HG02588 (cell line): ENCODE measurements around the gene ANKUB1.
"Not testable (repeated sequence)": the region's sequence is repeated elsewhere in the genome, so short reads cannot be mapped to it uniquely, and the experiment has no call there.

ENCODE experiments used
- ATAC-seq: cut with Tn5 transposase; IDR thresholded peaks from one replicate; pipeline ENCODE4 v1.9.1; 2021; ENCODE audit warnings: mild to moderate bottlenecking, moderate library complexity; ENCODE audit not compliant: unreplicated experiment

Gene ANKUB1, protein sequence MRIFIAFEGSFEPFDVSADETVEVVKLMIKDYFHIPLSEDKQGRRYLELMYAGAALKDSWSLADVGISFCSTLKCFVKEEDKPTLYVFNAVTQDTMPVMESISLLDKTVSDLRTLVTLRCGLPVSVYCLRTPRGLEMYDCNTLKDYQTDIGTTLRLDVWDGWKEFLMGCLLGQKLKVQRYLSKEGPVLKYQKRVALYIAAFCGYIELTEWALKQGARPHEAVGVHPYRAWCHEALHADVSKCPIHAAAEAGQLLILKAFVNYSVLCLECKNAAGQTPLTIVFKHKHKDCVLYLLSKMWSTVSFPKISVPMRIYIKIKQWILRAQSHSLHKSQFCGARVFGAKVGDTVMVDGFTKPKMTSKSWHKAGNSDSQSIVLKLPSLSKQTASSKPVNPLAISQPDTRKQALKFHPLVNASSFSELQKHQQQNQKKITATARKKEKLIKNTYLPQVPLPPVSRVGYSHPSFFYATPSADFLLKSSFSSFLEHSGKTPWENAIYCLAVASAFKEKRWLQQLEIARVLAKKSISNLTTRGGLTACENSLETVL

DNA sequence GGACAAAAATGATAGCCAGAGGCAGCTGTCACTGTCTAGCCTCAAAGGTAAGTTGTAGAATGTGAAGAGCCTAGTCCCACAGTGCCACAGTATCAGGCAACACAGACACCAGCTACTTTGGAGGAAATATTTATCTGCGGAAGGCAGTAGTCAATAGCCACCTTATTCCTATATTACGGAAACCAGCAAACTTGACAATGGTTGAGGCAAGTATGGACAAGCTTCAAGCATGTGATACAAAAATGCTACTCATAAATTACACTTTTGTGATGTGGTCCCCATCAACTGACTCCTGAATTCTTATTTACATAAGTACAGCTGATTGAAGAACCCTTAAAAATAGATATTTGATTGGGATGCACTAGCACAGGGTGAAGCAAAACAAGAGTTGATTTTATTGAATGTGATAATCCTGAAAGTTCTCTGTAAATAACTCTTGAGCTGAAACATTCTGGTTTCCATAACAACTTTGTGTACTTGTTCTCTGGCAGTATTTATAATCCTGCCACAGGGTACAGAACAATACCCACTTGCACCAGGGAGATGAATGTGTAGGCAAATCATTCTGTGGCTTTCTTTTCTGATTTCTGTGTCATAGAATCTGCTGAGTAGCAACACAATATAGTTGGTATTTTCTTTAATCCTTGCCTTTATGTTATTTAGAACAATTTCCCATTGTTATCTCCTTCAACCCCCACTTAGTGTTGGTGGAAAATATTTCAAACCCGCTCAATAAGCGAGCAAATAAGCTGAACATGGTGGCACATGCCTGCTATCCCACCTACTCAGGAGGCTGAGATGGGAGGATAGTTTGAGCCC, at the start of gene ANKUB1:
Gene ANKUB1, minus strand, starts transcription at position 103 of the 819 bp plus-strand sequence. CDS start 188 bp downstream, outside the sequence.
- ATAC-seq, result no peak

- no peak for ATAC-seq
Observed at GRCh38 chr3:149839896-149840295, 47.5 kb upstream of the ANKUB1 start.

DNA sequence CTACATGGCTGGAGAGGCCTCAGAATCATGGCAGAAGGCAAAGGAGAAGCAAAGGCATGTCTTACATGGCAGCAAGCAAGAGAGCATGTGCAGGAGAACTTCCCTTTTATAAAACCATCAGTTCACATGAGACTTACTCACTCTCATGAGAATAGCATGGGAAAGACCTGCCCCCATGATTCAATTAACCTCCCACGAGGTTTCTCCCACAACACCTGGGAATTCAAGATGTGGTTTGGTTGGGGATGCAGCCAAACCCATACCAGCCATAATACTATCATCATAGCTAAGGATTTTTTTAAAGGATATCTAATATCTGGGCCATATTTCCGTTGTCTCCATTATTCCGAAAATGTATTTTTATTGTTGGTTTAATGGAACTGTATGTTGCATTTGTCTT, 47.1 kb upstream of the ANKUB1 start:
- not testable (repeated sequence) for ATAC-seq

DNA sequence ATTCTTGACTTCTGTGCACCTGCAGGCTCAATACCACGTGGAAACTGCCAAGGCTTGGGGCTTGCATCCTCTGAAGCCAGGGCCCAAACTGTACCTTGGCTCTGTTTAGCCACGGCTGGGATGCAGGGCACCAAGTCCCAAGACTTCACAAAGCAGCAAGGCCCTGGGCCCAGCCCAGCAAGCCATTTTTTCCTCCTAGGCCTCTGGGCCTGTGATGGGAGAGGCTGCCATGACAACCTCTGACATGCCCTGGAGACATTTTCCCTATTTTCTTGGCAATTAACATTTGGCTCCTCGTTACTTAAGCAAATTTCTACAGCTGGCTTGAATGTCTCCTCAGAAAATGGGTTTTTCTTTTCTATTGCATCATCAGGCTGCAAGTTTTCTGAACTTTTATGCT, 46.1 kb upstream of the ANKUB1 start:
- ATAC-seq, result not testable (repeated sequence)

GRCh38 chr3:149833241-149833640, 40.9 kb upstream of the ANKUB1 start:
- ATAC-seq, result no peak

DNA sequence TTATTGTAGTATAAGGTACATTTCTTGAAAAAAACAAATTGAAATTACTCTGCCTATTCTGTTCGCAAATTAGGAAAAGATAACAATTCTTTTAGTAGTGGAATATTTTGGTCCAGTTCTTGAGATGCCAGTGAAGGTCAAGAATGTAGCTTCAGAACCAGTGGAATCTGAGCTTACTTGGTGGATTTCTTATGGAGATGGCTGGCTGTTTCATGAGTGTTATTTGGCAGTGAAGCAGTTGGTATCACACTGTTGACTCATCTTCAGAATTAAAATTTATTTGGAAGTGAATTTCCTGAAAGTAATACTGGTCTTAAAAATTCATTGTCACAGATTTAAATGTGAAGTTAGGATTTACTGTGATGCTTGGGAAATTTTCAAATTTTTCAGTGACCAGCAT, 39.7 kb upstream of the ANKUB1 start:
- no peak for ATAC-seq

DNA sequence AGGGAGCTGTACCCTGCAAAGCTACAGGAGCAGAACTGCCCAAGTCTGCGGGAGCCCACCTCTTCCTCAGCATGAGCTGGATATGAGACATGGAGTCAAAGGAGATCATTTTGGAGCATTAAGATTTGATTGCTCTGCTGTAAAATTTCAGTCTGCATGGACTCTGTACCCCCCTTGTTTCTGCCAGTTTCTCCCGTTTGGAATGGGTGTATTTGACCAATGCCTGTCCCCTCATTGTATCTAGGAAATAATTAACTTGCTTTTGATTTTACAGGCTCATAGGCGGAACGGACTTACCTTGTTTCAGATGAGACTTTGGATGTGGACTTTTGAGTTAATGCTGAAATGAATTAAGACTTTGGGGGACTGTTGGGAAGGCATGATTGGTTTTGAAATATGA, 39.0 kb upstream of the ANKUB1 start:
- ATAC-seq, result no peak

GRCh38 chr3:149830902-149831301, 38.5 kb upstream of the ANKUB1 start:
- ATAC-seq, result no peak

DNA sequence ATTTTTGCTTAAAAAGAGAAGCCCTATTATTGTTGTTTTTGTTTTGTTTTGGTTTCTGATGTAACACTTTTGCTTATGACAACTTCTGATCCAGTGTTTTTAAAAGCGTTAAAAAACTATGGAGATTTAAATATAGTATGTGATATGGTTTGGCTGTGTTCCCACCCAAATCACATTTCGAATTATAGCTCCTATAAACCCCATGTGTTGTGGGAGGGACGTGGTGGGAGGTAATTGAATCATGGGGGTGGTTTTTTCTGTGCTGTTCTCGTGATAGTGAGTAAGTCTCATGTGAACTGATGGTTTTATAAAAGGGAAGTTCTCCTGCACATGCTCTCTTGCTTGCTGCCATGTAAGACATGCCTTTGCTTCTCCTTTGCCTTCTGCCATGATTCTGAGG, 37.3 kb upstream of the ANKUB1 start:
- ATAC-seq, result not testable (repeated sequence)

GRCh38 chr3:149828390-149828789, 36.0 kb upstream of the ANKUB1 start:
- no peak for ATAC-seq

- ATAC-seq, result no peak
Observed at GRCh38 chr3:149826636-149827035, 34.3 kb upstream of the ANKUB1 start.

DNA sequence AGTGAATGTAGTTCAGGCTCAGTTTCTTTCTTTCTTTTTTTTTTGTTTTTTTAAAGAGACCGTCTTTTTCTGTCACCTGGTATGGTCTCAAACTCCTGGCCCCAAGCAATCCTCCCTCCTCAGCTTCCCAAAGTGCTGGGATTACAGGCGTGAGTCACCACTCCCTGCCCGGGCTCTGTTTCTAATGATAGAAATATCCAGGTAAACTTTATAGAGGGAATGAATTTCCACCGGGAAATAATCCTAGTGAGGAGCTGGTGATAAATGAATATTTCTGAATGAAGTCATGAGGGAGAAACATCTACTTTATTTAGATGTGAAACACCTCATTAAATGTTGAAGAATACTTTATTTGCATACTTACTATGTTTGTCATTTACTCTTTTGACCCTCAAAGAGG, 27.8 kb upstream of the ANKUB1 start:
- ATAC-seq, result no peak

DNA sequence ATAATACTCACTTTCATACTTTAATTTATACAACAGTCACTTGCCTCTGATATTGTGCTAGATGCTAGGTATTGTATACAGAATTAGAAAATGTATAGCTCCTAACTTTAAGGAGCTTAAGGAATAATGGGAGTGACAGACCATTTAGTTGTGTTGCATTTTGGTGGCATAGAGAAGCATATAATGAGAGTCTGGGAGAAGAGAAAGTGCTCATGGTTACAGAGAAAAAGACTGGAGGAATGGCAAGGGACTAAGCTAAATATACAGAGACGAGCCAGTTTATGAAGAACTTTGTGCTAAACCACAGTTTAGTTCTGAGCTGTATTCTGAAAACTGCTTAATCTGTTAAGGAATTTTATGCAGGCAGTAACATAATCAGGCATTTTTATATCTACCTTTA, 27.1 kb upstream of the ANKUB1 start:
- no peak for ATAC-seq

GRCh38 chr3:149816986-149817385, 24.6 kb upstream of the ANKUB1 start:
- no peak for ATAC-seq

DNA sequence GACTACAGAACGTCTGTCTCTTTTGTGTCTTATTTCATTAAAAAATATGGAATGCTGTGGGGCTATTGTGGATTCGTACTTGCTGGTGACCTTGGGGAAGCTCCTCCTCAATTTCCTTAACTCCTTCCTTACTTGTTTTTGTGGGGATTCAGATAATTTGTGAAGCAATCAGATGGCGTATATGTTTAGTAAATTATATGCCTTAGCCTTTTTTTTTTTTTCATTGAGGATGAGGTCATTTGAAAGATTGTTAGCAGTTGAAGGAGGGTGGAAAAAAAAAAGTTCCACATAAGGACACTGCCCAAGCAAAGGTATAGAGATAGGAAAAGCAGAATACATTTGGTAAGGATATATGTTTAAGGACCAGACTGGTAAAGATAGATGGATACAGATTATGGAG, 24.0 kb upstream of the ANKUB1 start:
- ATAC-seq, result no peak

DNA sequence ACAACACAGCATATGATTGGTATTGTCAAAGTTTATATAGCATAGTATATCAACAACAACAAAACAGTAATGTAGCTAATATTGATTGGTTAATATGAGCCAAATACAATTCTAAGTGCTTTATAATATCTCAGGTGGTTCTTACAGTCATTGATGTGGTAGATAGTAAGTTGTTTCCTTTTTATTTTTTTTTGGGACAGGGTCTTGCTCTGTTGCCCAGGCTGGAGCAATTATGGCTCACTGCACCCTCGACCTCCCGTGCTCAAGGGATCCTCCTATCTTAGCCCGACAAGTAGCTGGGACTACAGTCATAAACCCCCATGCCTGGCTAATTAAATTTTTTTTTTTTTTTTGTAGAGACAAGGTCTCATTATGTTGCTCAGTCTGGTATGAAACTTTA, 23.4 kb upstream of the ANKUB1 start:
- no peak for ATAC-seq

GRCh38 chr3:149815321-149815720, 23.0 kb upstream of the ANKUB1 start:
- ATAC-seq, result no peak

DNA sequence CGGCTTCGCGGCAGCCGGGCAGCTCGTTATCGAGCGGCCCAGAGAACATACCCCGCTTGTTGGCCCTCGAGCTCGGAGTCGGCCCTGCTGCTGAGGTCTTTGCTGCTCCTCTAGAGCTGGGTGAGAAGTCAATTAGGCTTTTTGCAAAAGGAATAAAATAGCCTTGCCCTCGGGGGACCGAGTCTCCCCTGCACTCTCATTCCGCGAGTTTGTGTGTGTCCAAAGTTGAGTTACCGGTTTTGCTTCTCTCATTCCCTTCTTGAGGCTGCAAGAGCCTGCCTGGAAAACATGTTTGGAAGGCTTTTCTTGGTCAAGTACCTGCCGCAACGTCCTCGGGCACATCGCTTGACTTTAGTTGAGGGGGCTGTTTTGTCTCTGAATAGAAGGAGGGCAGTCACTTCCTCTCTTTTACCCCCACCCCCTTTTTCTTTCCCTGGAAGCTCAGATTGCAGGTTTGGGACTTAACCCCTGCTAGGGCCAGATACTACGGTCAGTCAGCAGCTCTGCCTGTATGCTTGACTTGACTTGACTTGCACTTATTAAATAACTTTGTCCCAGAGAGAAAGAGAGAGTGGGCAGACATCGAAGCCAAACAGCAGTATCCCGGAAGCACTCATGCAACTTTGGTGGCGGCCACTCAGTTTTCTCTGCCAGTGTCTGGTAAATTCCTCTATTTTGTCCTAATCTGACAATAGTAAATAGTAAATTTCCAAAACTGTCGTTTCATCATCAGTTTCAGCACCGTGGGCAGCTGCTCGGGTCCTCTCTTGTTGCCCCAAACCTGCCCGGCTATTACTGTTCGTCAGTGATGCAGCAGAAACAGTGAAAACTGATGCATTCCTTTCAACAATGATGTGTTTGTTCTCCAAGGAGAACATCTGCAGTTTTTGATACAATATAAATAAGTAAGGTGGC, 21.3 kb upstream of the ANKUB1 start:
- peak; percentile 15 for ATAC-seq

GRCh38 chr3:149812606-149813366, 20.4 kb upstream of the ANKUB1 start, which contains the start of gene RNF13:
RNF13 (plus strand) TSS chr3:149813215; CDS start chr3:149846027, 32,812 bp downstream.
- ATAC-seq, result peak; percentile 90

DNA sequence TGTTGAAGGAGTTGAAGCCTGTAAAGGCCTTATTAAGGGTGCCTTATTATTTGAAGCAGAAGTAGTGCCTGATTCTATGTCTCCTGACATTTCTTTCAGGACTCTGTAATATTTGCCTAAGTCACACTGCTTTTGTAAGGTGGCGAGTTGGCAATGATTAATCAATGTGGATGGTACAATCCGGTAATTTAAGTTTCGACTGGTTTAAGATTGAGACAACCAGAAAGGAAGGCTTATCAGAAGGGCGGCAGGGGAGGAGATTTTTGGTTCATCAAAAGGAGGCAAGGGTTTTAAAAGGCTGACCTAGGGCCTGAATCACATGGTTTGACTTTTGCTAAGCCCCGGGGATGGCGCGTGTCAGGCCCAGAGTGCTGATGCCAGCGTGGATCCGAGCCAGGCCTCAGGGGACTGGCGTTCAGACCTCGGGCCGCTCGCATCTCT, 19.8 kb upstream of the ANKUB1 start:
- ATAC-seq, result no peak
